HG03457 (cell line): ENCODE data around the gene PARP1.

ENCODE experiments used
- ATAC-seq: cut with Tn5 transposase; IDR thresholded peaks from one replicate; pipeline ENCODE4 v1.9.1; 2021; ENCODE audit warnings: moderate number of reproducible peaks; ENCODE audit not compliant: unreplicated experiment

Gene PARP1

DNA sequence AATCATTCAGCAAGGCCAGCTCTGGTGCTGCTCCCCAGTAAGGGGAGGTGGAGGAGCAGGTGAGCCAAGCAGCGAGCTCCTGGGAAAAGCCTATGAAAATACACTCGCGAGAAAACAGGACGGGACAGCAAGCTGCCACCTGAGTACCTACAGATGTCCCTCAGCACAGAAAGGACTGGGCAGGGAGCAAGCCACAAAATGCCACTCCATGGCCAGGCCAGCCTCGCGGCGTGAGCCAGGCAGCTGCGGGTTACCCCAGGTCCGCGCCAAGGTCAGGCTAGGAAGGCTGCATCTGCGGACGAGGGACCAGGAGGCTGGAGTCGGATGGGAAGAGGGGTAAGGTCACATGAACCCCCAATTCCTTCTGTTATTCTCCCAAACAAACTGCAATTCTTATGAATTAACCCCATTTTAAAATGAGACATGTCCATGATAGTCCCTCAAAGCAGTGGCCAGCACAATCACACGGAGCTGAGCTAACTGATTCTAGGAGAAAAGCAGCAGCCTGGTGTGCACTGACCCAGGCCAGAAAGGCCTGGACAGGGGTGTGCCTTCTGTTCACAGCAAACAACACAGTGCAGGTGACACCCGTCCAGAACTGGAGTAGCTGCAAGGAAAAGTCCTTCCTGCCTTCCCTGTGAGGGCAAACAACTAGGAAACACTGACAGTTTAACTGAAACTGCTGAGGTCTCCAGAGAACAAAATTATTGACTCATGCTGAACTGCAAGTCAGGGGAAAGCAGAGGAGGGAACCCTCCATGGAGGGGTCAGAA, 26.5 kb downstream of the PARP1 start:
- no peak for ATAC-seq

DNA sequence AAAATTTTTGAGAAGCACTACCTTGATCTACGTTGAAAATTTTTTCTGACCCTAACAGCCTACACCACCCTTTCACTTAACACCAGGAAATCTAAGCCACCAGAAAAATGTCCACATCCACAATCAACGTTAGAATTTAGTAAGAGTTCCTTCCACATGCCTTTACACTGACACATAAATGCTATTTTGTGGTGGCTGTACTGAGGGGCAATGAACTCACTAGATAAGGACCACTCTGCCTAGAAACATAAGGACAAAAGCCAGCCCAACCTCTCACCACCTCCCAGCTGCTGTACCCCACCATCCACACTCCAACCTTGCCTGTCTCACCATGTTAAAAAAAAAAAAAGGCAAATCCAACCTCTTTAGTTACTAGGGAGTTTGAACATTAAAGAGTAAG, 29.8 kb downstream of the PARP1 start:
- ATAC-seq, result no peak

DNA sequence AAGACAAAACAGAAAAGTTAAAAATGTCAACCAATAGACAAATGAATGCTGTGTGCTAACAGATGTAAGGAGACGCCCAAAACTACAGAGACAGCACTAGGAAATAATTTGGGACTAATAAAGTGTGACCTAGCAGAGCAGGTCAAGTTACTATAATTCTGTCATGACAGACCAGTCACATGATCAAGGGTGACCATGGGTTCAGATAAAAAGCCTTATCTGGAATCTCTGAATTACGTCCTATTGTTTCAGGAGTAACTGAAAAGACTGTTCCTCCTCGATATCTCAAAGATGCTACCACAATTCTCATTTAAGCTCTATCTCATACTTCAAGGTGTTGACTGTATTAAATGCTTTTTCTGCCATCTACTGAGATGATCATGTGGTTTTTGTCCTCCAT, 31.6 kb downstream of the PARP1 start:
- ATAC-seq, result no peak

DNA sequence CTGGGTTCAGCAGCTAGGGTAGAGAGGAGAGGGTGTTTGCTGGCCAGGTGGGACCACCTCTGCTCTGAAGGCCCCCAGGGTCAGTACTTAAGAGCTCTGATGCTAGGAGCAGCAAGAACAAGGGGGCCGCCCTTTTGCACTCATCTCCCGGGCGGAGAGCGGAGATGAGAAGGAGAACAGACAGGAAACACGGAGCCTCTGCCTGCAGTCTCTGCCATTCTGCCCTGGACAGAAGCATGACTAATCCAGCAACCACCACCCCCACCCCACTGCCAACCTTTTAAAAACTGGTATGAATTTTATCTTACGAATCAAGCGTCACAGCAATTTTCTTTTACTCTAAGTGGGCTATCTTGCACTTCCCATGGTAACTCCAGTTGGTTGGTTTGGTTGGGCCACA, 34.5 kb downstream of the PARP1 start:
- ATAC-seq, result no peak

DNA sequence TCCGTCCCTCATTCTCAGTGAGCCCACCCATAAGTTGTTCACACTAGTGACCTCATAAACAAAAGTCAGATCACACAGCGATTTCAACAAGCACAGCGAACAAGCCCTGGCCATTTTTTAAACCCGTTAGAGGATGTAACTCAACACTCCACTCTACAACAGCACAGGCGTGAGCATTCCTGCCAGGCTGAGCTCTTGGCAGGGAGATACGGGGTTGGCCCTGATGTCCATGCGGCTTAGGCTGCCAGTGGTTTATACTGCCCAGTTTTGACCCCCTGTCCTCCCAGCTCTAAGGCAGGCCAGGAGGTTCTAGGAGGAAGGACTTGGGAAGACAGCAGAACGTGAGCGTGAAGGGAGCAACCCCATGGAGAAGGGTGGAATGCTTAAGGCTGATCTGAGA, 35.0 kb downstream of the PARP1 start:
- ATAC-seq, result no peak

DNA sequence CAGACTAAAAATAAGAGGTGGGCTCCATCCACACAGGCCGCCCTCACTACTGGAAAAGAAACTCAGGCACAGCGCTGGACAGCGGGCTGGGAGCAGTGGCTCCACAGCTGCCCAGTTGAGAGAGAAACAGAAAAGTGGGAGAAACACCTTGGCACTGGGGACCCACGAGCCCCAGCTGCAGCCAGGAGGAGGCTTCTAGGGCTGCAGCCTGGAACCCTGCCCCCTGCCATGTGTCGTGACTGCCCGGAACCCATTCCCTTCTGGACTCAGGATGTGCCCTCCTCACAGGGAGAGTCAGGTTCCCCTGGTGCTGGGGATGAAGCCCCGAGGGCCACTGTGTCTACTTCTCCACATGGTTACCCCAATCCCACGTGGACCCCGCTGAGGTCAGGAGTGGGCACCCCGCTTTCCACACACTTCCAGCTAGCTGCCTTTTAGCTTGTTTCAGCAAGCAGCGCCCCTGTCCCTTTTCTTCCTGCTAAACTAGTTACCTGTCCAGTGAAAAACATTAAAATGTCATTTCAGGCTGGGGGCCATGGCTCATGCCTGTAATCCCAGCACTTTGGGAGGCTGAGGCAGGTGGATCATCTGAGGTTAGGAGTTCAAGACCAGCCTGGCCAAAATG, 35.9 kb downstream of the PARP1 start:
- no peak for ATAC-seq

DNA sequence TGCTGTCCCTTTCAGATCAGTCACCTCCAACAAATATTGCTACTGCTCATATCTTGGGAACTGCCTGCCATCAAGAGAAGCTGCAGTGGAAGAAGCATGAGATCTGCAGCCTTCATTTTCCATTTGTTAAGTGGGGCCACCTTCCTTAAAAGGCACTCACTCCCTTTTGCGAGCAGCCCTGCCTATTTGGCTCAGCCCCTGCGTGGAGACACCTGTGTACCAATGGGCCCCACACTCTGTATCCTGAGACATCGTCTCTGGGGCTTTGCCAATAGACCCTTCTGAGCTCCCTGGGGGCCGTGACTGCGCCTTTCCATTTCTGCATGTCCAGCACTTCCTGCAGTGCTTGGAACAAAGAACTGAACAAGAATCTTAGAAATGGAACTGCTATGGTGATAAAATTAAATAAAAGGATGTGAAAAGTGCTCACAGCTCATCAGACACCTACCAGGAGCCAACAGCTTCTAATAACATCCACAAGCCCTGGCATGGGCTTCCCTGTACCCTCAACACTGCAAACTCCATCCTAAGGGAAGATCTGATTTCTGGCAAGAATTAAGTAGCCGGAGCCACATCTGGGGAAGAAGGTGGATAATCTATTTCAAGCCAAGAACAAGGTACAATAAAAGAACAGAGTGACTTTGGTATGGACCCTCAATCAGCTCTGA, 36.7 kb downstream of the PARP1 start:
- no peak for ATAC-seq

DNA sequence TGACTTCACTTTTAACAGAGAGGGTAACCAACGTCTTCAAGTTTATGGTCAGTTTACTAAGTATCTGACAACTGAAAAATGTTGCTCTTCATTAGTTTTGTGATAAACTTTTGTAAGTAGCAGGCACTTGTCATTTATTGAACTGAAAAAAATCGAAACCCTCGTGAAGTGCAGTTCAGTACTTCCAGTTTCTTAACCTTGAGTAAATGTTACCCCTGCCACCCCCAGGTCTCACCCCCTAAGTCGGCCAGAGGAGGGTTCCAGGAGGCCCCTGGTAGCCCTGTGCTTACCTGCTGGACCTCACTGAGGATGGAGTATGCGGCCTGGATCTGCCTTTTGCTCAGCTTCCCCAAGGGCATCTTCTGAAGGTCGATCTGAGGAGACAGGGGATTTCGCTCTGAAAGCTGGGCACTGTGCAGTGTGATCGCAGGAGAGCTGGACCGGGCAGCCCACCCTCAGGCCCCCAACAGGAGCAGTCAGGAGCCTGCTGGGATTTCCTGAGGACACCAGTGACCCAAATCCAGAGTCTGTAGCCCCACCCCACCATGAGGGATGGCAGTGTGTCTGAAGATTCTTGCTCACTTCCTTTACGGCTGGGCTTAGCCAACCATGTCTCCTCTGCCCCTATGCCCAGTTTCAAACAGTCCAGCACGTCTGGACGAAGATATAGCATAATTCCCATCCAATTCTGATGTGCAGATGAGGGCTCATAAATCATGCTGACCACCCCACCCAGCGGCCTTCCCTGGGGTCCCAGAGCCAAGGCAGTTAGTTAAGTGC, 37.6 kb downstream of the PARP1 start:
- ATAC-seq, result no peak

DNA sequence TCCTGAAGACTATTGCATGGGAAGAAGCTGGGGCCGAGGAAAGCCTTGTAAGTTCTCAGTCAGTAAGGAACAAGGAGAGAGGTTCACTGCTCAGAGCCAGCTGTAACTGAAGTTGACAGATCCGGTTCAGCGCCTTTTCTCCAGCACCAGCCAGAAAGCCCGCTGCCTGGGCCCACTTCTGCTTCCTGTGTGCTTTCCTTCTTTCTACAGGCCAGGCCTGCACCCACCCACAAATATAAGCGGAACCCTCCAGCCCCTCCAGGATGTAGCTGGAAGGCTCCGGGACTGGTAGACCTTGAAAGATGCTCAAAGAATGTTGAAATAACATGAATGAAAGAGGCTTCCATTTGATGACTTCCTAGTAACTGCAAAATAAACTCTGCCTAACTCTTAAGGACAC, 38.8 kb downstream of the PARP1 start:
- no peak for ATAC-seq

DNA sequence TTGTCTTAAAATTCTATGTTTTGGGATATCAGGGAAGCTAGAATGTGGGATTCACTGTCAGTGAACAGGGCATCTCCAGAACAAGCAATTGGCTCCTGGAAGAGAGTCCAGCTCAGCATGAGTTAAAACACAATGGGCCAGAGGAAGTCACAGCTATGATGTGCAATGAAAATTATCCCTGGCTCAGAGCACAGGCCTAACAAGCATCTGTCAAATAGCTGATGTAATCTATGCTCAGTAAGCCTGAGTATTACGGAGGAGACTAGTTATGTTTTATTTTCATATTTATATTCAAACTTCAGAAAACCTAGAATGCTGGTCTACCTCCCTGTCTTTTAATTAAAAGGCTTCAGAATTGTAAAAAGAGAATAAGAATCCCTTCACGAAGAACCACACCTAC, 41.6 kb downstream of the PARP1 start:
- no peak for ATAC-seq

DNA sequence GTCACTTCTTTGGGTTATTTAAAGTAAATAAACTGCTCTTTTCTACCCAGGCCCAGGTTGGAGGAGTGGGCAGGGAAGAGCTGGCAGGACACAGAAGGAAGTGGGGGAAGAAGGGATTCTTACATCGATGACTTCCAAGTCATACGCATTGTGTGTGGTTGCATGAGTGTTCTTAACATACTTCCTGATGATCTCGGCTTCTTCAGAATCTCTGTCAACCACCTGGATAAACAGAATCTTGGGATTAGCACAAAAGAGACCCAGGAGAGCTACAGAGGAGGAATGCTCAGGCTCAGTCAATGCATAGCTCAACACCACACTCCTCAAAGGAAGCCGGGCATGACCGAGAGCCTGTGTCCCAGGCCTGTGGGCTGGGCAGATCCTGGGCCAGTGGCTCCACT, 42.1 kb downstream of the PARP1 start:
- no peak for ATAC-seq

DNA sequence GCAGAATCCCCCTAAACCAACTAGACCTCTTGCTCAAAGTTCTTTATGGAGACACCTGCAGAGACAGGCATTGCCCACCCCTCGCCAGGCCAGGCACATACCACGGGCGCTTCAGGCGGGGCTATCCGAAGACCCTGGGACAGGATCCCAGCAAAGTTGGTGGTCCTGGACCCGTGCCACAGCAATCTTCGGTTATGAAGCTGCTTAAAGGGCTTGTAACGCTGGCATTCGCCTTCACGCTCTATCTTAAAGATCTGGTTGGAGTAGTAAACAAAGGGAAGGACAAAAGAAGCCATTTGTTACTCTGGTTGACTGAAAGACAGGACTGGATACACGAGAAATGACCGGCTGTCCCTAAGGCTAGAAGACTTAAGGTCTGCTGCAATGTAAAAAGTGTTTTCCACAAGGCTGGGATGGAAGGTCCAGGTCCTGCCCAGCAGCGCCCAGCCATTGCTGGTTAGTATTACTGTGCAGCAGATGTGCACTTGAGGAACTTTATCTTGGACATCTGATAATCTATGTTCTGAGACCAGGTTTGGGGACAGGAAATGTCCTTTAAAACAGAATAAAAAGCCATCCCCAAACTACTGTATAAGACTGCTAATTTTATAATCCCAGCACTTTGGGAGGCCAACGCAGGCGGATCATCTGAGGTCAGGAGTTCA, 42.9 kb downstream of the PARP1 start:
- ATAC-seq, result no peak

DNA sequence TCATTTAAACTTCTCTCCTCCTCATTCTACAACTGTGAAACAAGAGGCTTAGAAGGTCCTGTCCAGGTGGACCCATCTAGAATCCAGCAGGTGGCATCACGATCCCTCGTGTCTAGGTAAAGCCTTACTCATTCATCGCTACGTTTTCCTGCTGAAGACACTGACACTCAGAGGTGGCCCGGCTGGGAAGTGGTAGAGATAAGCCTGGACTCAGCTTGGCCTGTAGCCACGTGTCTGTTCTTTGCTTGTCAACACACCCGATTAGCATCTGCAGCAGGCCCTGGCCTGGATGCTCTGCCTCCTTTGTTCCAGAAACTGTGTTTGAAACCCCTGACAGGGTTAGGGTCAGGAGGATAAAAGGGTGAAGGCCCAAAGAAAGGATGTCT, 43.4 kb downstream of the PARP1 start:
- no peak for ATAC-seq

DNA sequence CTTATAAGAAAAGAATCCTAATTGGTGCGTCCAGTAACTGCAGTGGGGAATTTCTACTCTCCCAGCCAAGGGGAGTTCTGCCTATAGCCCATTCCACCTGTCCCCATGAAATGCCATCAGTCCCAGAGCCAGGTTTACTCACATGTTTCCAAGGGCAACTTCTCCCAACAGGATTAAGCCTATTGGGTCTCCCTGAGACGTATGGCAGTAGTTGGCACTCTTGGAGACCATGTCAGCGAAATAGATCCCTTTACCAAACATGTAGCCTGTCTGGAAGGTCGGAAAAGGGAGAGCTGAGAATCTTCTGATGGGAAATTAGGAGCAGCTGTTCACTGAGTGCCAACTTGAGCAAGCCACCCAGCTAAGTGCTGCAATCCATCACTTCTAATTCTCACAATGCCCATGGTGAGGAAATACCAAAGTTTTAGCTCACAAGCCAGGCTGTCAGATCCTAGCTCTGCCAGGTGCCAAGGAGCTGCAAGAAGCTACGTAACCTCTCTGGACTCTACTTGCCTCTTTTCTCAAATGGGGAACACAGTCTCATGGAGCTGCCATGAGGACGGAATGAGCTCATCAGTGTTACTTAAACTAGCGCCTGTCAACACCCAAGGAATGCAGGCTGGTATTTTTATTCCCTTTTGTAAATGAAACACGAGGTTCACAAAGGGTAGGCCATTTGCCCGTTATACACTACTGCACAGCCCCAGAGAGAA, 43.9 kb downstream of the PARP1 start:
- ATAC-seq, result no peak

DNA sequence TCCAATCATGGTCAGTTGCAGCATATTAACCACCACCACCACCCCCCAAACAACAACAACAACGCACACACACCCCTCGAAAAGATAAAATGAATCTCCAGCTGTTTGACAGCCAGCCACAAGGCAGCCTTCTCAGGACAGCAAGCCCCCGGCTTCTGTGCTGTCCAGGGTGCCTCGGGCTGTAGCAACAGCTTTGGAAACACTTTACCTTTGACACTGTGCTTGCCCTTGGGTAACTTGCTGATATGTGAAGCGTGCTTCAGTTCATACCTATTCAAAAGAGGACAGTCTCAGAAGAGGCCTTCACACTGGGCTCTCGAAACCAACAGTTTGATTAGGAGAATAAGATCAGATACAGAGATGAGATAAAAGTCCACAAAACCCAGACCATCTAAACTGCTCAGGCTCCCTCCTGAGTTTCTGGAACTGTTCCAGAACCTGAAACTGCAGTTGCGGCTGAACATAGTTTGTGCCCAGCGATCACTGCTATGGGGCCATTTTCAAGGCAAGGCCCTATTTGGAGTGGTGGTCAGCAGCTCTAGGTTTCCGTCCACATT, 44.9 kb downstream of the PARP1 start:
- ATAC-seq, result no peak

DNA sequence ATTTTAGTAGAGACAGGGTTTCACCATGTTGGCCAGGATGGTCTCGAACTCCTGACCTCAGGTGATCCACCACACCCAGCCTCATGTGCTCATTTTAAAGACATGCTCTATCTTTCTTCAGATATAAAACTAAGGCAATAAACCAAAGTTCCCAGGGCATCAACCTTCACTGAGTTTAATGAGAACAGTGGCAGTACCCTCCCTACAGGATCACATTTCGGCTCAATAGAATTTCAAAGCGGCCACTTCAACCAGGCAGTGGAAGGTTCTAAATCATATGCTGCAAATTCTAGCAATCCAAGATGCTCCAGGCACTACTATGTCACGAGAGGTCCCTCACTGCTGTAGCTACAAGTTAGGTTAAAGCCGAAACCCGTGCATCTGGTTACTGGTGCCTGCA, 45.5 kb downstream of the PARP1 start:
- no peak for ATAC-seq

DNA sequence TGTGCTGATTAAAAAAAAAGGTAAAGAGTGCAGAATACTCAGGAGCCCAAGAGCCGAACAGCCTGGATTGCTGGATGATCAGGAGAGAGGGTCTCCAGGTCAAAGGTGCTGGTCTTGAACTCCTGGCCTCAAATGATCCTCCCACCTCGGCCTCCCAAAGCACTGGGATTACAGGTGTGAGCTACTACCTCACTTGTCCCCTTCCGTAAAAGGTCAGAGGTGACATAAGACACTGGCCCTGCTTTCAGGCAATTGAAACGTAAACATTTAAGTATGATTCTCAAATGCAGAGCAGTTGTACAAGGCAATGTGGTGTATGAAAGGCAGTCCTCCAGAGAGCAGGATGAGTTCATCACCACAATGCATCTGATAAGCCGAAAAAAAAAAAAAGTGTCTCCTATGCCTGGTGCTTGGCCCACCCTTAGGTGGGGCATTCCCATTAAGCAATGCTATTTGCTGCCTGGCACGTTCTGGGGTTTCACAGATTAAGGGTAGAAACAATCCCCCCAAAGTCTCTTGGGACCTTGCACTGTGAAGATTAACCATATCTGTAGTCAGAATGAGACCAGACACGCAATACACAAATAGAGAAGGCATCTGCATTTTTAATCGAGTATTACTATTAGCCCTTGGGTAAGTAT, 47.7 kb downstream of the PARP1 start:
- ATAC-seq, result peak; percentile 60

DNA sequence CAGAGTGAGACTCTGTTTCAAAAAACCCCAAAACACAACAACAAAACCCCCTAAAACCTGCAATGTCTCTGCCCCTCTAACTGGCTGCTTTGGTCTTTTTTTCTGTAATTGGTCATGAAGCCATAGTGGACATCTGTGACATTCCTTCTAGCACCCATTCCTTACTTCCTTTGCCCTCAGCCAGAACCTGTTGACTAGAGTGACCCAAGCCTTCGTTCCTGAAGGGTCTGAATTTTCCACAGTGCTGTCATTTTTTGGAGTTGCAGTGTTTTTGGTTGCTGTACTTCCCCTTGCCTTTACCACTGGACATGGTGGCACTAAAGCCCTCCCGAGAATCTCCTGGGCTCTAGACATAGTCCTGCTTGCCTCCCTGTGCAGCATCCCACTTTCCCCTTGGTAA, 50.5 kb downstream of the PARP1 start:
- no peak for ATAC-seq

DNA sequence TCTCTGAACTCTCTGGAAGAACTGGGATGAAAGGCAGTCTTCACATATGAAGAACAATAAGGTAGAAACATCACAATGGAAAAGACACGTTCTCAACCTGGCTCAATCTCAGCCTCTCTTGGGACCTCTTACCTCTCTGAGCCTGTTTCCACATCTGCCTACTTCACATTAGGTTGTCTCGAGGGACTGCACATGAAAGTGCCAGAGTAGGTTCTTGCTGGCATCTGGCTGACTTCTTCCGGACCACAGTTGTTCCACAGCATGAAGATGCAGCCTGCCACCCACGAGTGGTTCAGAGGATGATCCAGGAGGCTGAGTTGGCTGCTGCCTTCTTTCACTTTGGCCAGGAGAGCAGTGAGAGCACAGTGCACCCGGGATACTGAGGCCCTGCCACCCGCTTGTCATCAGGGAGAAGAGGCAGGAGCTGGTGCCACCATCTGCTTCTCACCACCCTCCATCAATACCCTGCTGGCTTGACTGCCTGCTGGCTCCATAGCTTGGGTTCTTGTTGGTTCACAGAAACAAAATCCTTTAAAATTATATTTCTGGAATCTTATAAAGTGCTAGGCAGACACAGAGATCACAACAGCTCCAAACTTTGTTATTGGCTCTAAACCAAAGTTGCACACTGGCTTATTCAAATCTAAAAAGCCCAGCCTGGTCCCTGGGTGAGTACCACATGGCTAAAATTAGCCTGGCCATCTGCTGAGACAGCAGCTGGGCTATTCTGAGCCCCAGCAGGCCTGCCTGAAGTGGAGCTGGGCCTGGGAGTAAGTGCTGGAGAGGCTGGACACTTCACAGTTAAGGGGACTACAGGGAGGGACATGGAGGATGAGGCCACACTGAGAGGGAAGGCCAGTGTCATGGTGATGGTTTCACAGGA, 52.0 kb downstream of the PARP1 start:
- no peak for ATAC-seq
